Natural killer cell (primary cell): ENCODE results near the gene DECR2. TPM values are rescaled to one million over a fixed set of nuclear protein-coding genes. Genes with fewer than 3 reads are reported as not detected.
A peak's percentile ranks its signal among the peaks of the same experiment; 100 is the strongest.

ENCODE experiments used
- ATAC-seq, 3 donors: fragments of 150-1000 bp in 2 of 3; fragments of 200-7000 bp in 1 of 3; cut with Tn5 transposase; 1 replicate in 1 of 3; 2 replicates in 2 of 3; pipeline ENCODE4 v1.10.0; 2021; ENCODE audit warnings: mild to moderate bottlenecking in 2 of 3, moderate library complexity in 2 of 3
- DNase-seq, 2 donors: peaks; one replicate each; pipeline versions ENCODE4 v3.0.0 to v3.0.0-alpha.2; 2013 to 2021; ENCODE audit warnings: mixed read lengths in 1 of 2
- H3K27ac ChIP-seq: one replicate; pipeline ENCODE4 v1.5.1; 2013; ENCODE audit warnings: mild to moderate bottlenecking, low read length
- H3K27me3 ChIP-seq: one replicate; pipeline ENCODE4 v1.6.1; 2013; ENCODE audit warnings: low read length; ENCODE audit not compliant: control insufficient read depth, insufficient read depth
- H3K36me3 ChIP-seq: one replicate; pipeline ENCODE4 v1.6.1; 2013; ENCODE audit warnings: low read length; ENCODE audit not compliant: control insufficient read depth, insufficient read depth
- H3K4me1 ChIP-seq: one replicate; pipeline ENCODE4 v1.6.1; 2013; ENCODE audit warnings: low read length; ENCODE audit not compliant: control insufficient read depth, insufficient read depth
- H3K4me3 ChIP-seq: one replicate; pipeline ENCODE4 v1.5.1; 2013; ENCODE audit warnings: low read length
- H3K9me3 ChIP-seq: one replicate; pipeline ENCODE4 v1.6.1; 2013; ENCODE audit warnings: low read length; ENCODE audit not compliant: control insufficient read depth, insufficient read depth
- H3K27ac Mint-ChIP-seq, 2 donors: one replicate each; pipeline ENCODE4 v1.8.0; 2022; ENCODE audit warnings: mild to moderate bottlenecking in 2 of 2, mixed read lengths in 2 of 2, moderate library complexity in 1 of 2
- H3K27me3 Mint-ChIP-seq, 2 donors: one replicate each; pipeline ENCODE4 v1.8.0; 2022; ENCODE audit warnings: low read depth in 2 of 2, mixed read lengths in 2 of 2
- H3K36me3 Mint-ChIP-seq: one replicate; pipeline ENCODE4 v1.8.0; 2022; ENCODE audit warnings: mixed read lengths
- H3K4me1 Mint-ChIP-seq, 2 donors: one replicate each; pipeline ENCODE4 v1.8.0; 2022; ENCODE audit warnings: mixed read lengths in 2 of 2
- H3K4me3 Mint-ChIP-seq: one replicate; pipeline ENCODE4 v1.8.0; 2022; ENCODE audit warnings: mild to moderate bottlenecking, moderate library complexity, mixed read lengths
- H3K9me3 Mint-ChIP-seq, 2 donors: one replicate each; pipeline ENCODE4 v1.8.0; 2022; ENCODE audit warnings: mixed read lengths in 2 of 2
- WGBS: methylation state at CpG from one replicate; pipeline ENCODE4 v1.1.7; 2013; ENCODE audit warnings: missing lambda C conversion rate; ENCODE audit not compliant: insufficient coverage; 5-methylcytosine and 5-hydroxymethylcytosine counted together
- intact Hi-C: fragments of 100-400 bp; cut with micrococcal nuclease; formaldehyde crosslinking; loops from one replicate; pipeline ENCODE4 v1.14.2; 2022
- total RNA-seq, 4 donors: library from RNA; stranded (reverse); fragments of 120-200 nt in 1 of 4; gene quantifications; one replicate each; pipeline versions ENCODE4 v1.2.3 to v1.2.4, GENCODE V29; 2013 to 2022
- TF ChIP-seq, protein P1 (sequence below): fragments of 200-600 bp; IDR thresholded peaks from one replicate; pipeline ENCODE4 v1.8.0; 2022; ENCODE audit warnings: antibody characterized with exemption

DECR2 gene
- total RNA-seq, 3 donors from 2014 or later (not counting 1 experiment from before 2014, with no cell fraction given), result 9.5 to 13.0 (median 12.9) TPM

DNA sequence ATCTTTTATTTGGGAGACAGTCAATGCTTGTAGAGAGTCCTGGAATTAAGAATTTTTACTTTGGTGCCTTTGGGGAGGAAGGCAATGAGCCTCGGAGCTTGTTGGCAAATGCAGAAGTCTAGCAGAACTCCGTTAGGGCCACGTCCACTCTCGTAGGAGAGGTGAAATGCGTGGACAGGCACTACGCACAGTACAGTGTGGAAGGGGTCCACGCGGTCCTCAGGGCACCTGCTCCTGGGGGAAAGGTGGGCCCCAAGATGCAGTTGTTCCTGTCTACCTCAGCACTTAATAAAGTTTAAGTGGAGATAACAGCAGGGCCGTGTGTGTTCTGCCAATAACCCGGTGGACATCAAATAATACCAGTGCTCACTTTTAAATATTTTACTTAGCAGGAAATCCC is 25.6 kb downstream of the DECR2 start:
- ATAC-seq (no peak), DNase-seq (no peak)
- H3K36me3 Mint-ChIP-seq, result no peaks in the 10 kb centered on the region
- no peaks in the 10 kb centered on the region for H3K27me3 Mint-ChIP-seq
- Histone ChIP-seq H3K4me3 (no peak overlapping the region), H3K27ac (no peak overlapping the region), H3K36me3 (peaks cover 1% of the 10 kb centered on the region), H3K27me3 (no peaks in the 10 kb centered on the region), H3K4me1 (peaks cover 24% of the 10 kb centered on the region), H3K9me3 (no peaks in the 10 kb centered on the region)
- peaks cover 28 to 41% of the 10 kb centered on the region in 2 donors for H3K4me1 Mint-ChIP-seq
- H3K4me3 Mint-ChIP-seq, result peak overlapping the region; percentile 85
- no peaks in the 10 kb centered on the region for H3K9me3 Mint-ChIP-seq
- 83% methylated on average over 10 of the region's 10 CpGs for WGBS
- TF ChIP-seq, protein P1, sequence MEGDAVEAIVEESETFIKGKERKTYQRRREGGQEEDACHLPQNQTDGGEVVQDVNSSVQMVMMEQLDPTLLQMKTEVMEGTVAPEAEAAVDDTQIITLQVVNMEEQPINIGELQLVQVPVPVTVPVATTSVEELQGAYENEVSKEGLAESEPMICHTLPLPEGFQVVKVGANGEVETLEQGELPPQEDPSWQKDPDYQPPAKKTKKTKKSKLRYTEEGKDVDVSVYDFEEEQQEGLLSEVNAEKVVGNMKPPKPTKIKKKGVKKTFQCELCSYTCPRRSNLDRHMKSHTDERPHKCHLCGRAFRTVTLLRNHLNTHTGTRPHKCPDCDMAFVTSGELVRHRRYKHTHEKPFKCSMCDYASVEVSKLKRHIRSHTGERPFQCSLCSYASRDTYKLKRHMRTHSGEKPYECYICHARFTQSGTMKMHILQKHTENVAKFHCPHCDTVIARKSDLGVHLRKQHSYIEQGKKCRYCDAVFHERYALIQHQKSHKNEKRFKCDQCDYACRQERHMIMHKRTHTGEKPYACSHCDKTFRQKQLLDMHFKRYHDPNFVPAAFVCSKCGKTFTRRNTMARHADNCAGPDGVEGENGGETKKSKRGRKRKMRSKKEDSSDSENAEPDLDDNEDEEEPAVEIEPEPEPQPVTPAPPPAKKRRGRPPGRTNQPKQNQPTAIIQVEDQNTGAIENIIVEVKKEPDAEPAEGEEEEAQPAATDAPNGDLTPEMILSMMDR, result no peak
- intact Hi-C loops, result no loop called here
- peak overlapping the region; percentile 63 to 74 for H3K27ac Mint-ChIP-seq

DNA sequence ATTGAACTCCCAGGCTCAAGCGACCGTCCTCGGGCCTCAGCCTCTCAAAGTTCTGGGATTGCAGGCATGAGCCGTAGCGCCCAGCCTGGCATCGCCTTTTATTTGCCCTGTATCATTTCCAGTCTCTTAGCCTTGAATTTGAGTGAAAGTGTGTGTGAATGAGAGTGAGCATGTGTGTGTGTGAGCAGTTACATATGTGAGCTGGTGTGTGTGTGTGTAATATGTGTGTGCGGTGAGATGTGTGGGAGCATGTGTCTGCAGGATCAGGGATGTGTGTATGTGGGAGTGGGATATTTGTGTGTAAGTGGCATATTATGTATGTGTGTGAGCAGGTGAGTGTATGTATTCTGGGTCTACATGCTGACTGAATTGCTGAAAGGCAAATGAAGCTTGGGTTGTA is 29.2 kb downstream of the DECR2 start:
- Histone ChIP-seq H3K27ac (no peak overlapping the region), H3K27me3 (no peaks in the 10 kb centered on the region), H3K4me3 (no peak overlapping the region), H3K9me3 (no peaks in the 10 kb centered on the region), H3K36me3 (peaks cover 3% of the 10 kb centered on the region), H3K4me1 (peaks cover 14% of the 10 kb centered on the region)
- Mint-ChIP-seq H3K36me3 (no peaks in the 10 kb centered on the region), H3K9me3 (no peaks in the 10 kb centered on the region), H3K27me3 (no peaks in the 10 kb centered on the region), H3K4me3 (no peak overlapping the region), H3K4me1 (peaks cover 21 to 34% of the 10 kb centered on the region in 2 donors), H3K27ac (no peak overlapping the region)
- WGBS, result 97% methylated on average over 7 of the region's 7 CpGs
- intact Hi-C loops, result no loop called here
- DNase-seq (no peak), ATAC-seq (no peak)
- TF ChIP-seq, protein P1, result no peak

DNA sequence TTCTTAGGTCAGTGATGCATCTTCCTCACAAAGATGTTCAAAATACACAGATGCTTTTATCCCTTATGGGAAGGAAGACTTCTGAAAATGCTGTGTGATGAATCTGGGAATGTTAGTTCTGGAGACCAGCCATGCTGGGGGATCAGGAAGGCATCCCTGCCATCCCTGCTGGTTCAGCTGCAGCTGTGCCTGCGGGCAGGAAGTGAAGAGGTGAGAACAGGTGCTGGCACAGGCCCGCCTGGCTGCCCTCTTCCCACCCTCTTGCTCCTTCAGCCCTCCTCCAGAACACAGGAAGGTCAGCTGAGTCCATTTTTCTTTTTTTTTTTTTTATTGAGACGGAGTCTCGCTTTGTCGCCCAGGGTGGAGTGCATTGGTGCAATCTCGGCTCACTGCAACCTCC is 38.9 kb downstream of the DECR2 start:
- Mint-ChIP-seq H3K4me3 (no peak overlapping the region), H3K4me1 (peaks cover 4 to 7% of the 10 kb centered on the region in 2 donors), H3K36me3 (no peaks in the 10 kb centered on the region), H3K27ac (no peak overlapping the region), H3K27me3 (no peaks in the 10 kb centered on the region), H3K9me3 (no peaks in the 10 kb centered on the region)
- ATAC-seq, result no peak
- 94% methylated on average over 6 of the region's 6 CpGs for WGBS
- Histone ChIP-seq H3K4me3 (no peak overlapping the region), H3K9me3 (no peaks in the 10 kb centered on the region), H3K4me1 (no peaks in the 10 kb centered on the region), H3K27ac (no peak overlapping the region), H3K27me3 (no peaks in the 10 kb centered on the region), H3K36me3 (no peaks in the 10 kb centered on the region)
- TF ChIP-seq, protein P1, result no peak
- intact Hi-C loops, result no loop called here
- no peak for DNase-seq

DNA sequence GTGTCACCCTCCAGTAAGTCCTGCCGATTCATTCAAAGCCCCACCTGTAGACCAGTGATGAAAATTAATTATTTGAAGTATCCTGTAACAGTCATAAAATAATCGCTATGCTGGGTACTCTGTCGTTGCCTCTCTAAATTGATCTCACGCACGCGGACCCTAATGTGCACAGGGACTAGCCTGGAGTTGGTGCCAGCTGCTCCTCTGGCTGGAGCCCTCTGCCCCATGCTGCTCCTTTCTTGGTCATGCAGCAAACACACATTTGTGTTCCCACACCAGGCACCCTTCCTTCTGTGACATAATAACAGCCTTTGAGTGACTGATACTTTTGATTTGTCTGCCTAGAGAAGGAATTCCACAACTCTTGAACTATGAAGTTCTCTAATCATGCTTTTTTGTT is 39.8 kb downstream of the DECR2 start:
- TF ChIP-seq, protein P1, result no peak
- H3K9me3 Mint-ChIP-seq, result no peaks in the 10 kb centered on the region
- no peaks in the 10 kb centered on the region for H3K27me3 Mint-ChIP-seq
- no peak overlapping the region for H3K27ac ChIP-seq
- WGBS, result 98% methylated on average over 6 of the region's 6 CpGs
- H3K36me3 ChIP-seq, result no peaks in the 10 kb centered on the region
- no peaks in the 10 kb centered on the region for H3K9me3 ChIP-seq
- H3K36me3 Mint-ChIP-seq, result no peaks in the 10 kb centered on the region
- peaks cover 4 to 7% of the 10 kb centered on the region in 2 donors for H3K4me1 Mint-ChIP-seq
- intact Hi-C loops, result no loop called here
- DNase-seq, result no peak
- H3K27me3 ChIP-seq, result no peaks in the 10 kb centered on the region
- no peak overlapping the region for H3K4me3 Mint-ChIP-seq
- H3K27ac Mint-ChIP-seq, result no peak overlapping the region
- H3K4me1 ChIP-seq, result no peaks in the 10 kb centered on the region
- ATAC-seq, result no peak
- H3K4me3 ChIP-seq, result no peak overlapping the region
